ENCODE measurements around the gene PDP2. TPM values are rescaled to one million over a fixed set of nuclear protein-coding genes. Genes with fewer than 3 reads are reported as not detected.

Gene PDP2
- total RNA-seq, 1 donor = 6.2 TPM

DNA sequence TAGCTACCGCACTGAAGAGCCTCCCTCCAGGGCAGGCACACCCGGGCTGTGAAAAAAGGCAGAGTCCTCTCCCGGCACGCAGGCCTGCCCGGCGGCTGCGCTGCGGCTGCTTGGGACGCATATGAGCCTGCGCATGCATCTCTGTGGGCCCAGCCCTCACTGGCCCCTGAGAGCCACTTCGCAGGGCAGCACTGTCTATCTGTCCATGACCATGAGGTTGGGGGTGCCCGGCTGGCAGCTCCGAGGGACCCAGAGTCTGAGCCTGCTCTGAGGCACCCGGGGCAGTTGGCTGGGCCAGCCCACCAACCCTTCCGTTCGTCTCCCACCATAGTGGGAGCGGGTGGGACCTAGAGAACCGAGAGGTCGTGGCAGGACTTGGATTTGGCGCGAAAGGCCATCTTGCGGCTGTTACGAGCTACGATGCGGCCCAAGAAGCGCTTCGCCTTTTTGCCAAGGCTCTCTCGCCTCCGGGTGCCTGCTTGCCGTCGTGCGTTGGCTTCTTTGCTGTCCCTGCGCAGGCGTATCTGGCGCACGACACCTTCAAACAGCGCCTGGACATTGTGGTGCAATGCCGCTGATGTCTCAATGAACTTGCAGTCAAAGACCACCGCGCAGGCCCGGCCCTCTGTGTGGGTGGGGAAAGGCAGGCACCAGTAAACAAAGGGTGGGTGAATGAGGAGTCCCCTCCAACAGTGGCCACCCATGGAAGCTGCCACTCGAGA, 41.6 kb downstream of the PDP2 start:
- no peak for DNase-seq (ENCODE audit: low read depth)
- H3K4me3 ChIP-seq (ENCODE audit: low read depth, low read length) = no peak overlapping the region
- TF ChIP-seq, protein P1, sequence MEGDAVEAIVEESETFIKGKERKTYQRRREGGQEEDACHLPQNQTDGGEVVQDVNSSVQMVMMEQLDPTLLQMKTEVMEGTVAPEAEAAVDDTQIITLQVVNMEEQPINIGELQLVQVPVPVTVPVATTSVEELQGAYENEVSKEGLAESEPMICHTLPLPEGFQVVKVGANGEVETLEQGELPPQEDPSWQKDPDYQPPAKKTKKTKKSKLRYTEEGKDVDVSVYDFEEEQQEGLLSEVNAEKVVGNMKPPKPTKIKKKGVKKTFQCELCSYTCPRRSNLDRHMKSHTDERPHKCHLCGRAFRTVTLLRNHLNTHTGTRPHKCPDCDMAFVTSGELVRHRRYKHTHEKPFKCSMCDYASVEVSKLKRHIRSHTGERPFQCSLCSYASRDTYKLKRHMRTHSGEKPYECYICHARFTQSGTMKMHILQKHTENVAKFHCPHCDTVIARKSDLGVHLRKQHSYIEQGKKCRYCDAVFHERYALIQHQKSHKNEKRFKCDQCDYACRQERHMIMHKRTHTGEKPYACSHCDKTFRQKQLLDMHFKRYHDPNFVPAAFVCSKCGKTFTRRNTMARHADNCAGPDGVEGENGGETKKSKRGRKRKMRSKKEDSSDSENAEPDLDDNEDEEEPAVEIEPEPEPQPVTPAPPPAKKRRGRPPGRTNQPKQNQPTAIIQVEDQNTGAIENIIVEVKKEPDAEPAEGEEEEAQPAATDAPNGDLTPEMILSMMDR (IDR thresholded peaks at IDR 0.05; ENCODE audit: insufficient read depth, low read length) = no peak

GRCh38 chr16:66923247-66923731, 43.0 kb downstream of the PDP2 start:
- H3K4me3 ChIP-seq (ENCODE audit: low read depth, low read length) = no peak overlapping the region
- TF ChIP-seq, protein P1 (IDR thresholded peaks at IDR 0.05; ENCODE audit: insufficient read depth, low read length) = no peak
- peak; percentile 77 for DNase-seq (ENCODE audit: low read depth)

GRCh38 chr16:66923866-66924265, 43.6 kb downstream of the PDP2 start:
- no peak for DNase-seq (ENCODE audit: low read depth)

DNA sequence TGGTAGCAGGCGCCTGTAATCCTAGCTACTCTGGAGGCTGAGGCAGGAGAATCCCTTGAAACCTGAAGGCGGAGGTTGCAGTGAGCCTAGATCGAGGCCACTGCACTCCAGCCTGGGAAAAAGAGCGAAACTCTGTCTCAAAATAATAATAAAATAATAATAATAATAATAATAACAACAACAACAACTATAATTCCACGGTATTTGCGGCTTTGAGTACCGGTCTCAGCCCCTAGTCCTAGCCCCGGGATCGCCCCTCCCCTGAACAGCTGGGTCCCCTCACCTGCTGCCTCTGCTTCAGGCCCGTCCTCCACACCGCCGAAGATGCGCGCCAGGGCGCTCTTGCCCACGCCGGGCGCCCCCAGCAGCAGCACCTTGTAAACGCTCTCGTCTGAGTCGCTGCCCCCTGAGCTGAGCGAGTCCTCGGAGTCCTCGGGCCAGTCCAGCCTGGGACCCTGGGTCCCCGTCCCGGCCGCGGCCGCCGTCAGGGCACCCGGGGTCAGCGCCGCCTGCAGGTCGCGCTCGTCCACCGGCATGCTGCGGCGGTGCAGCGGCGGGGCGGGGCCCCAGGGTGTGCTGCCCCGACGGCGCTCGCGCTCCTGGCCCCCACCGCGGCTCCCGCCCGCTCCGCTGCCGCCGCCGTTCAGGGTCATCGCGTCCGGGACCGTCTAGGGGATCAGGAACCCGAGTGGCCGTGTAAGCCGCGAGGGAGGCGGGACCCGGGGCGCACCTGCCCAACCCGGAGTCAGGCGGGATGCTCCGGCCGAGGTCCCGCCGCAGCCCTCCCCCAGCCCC, 44.4 kb downstream of the PDP2 start:
- no peak for DNase-seq (ENCODE audit: low read depth)
- peak overlapping the region; percentile 58 for H3K4me3 ChIP-seq (ENCODE audit: low read depth, low read length)
- TF ChIP-seq, protein P1 (IDR thresholded peaks at IDR 0.05; ENCODE audit: insufficient read depth, low read length) = peak; percentile 8

More at GRCh38 chr16:66923866-66924265, 43.6 kb downstream of the PDP2 start:
- no peak overlapping the region for H3K4me3 ChIP-seq (ENCODE audit: low read depth, low read length)
- TF ChIP-seq, protein P1 (IDR thresholded peaks at IDR 0.05; ENCODE audit: insufficient read depth, low read length) = no peak

GRCh38 chr16:66925322-66925840, 45.1 kb downstream of the PDP2 start, which contains the start of gene RRAD:
Gene RRAD, minus strand, starts transcription at chr16:66925535. Its CDS starts 356 bp downstream, at chr16:66925179.
- TF ChIP-seq, protein P1 (IDR thresholded peaks at IDR 0.05; ENCODE audit: insufficient read depth, low read length) = peak; percentile 8
- H3K4me3 ChIP-seq (ENCODE audit: low read depth, low read length) = peak within 1 kb of the TSS; percentile 58
- peak; percentile 64 for DNase-seq (ENCODE audit: low read depth)

DNA sequence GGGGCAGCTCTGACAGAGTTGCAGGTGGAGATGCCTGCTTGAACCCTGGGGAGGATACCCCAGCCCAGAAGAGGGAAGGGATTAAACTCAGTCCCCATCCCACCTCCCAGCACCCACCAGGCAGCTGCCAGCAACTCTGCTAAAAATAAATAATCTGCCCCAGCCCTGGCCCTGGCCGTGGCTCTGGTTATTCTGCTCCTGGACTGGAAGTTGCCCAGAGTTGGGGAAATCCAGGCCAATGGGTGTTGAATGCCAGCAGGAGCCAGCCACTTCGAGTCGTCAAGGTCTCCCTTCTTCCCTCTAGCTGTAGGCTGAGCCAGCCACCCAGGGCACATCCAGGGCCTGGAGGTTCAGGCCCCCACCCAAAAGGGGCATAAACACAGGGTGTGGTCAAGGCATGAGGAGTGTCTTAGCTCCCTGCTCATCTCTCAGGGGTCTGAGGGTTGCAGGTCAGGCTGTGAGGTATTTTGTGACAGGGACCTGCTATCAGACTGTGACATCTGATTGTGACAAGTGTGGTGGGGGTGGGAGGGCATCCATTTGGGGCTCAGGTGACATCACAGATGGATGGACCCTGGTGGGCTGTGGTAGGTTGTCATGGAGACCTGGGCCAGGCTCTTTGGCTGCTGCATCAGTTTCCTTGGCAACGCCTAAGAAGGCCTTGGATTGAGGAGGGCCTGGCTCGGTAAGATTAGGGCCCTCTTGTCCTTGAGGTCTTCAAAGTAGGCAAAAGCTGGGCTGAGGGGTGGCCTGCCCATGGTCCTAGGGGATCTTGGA, 46.0 kb downstream of the PDP2 start:
- no peak overlapping the region for H3K4me3 ChIP-seq (ENCODE audit: low read depth, low read length)
- DNase-seq (ENCODE audit: low read depth) = peak; percentile 36
- TF ChIP-seq, protein P1 (IDR thresholded peaks at IDR 0.05; ENCODE audit: insufficient read depth, low read length) = no peak
